Measurements from ENCODE around the gene SSTR5. TPM values are rescaled to one million over a fixed set of nuclear protein-coding genes. Genes with fewer than 3 reads are reported as not detected.
A peak's percentile ranks its signal among the peaks of the same experiment; 100 is the strongest.

The SSTR5 gene
- total RNA-seq, 3 donors from 2014 or later (not counting 1 experiment from before 2014, with no cell fraction given) = not detected

GRCh38 chr16:1065469-1066128 lies 6.9 kb upstream of the SSTR5 start:
- peaks cover 0 to 16% of the 10 kb centered on the region in 2 donors for H3K27me3 Mint-ChIP-seq (ENCODE audit: low read depth in 2 of 2)
- no peaks in the 10 kb centered on the region for H3K27me3 ChIP-seq (ENCODE audit: control insufficient read depth, insufficient read depth, low read length)

GRCh38 chr16:1066584-1067172 lies 5.9 kb upstream of the SSTR5 start:
- Mint-ChIP-seq H3K36me3 (no peaks in the 10 kb centered on the region), H3K4me3 (no peak overlapping the region), H3K4me1 (peaks cover 0 to 6% of the 10 kb centered on the region in 2 donors), H3K9me3 (no peaks in the 10 kb centered on the region), H3K27ac (no peak overlapping the region), H3K27me3 (ENCODE audit: low read depth in 2 of 2) (peaks cover 0 to 16% of the 10 kb centered on the region in 2 donors)
- ATAC-seq (no peak), DNase-seq (no peak)
- no peaks in the 10 kb centered on the region for H3K9me3 ChIP-seq (ENCODE audit: control insufficient read depth, insufficient read depth, low read length)
- TF ChIP-seq CTCF (IDR thresholded peaks at IDR 0.05) = no peak
- intact Hi-C loops (cut with micrococcal nuclease) = loop anchor here (1.0 kb wide), 1 partner anchor 15 kb away; no protein-coding TSS in a partner anchor
- H3K27ac ChIP-seq (ENCODE audit: low read length) = no peak overlapping the region
- no peak overlapping the region for H3K4me3 ChIP-seq (ENCODE audit: low read length)
- H3K27me3 ChIP-seq (ENCODE audit: control insufficient read depth, insufficient read depth, low read length) = peaks cover 5% of the 10 kb centered on the region
- WGBS (ENCODE audit: insufficient coverage) = 73% methylated on average over 23 of the region's 24 CpGs
- no peaks in the 10 kb centered on the region for H3K4me1 ChIP-seq (ENCODE audit: control insufficient read depth, insufficient read depth, low read length)
- no peaks in the 10 kb centered on the region for H3K36me3 ChIP-seq (ENCODE audit: control insufficient read depth, insufficient read depth, low read length)

More at GRCh38 chr16:1065469-1066128, 6.9 kb upstream of the SSTR5 start:
- H3K27ac ChIP-seq (ENCODE audit: low read length) = no peak overlapping the region
- Mint-ChIP-seq H3K36me3 (no peaks in the 10 kb centered on the region), H3K9me3 (no peaks in the 10 kb centered on the region), H3K27ac (no peak overlapping the region), H3K4me1 (peaks cover 0 to 6% of the 10 kb centered on the region in 2 donors), H3K4me3 (no peak overlapping the region)
- H3K4me3 ChIP-seq (ENCODE audit: low read length) = no peak overlapping the region
- ATAC-seq = no peak
- H3K9me3 ChIP-seq (ENCODE audit: control insufficient read depth, insufficient read depth, low read length) = no peaks in the 10 kb centered on the region
- 30% methylated on average over 55 of the region's 55 CpGs for WGBS (ENCODE audit: insufficient coverage)
- no peak for DNase-seq
- no peaks in the 10 kb centered on the region for H3K4me1 ChIP-seq (ENCODE audit: control insufficient read depth, insufficient read depth, low read length)
- TF ChIP-seq CTCF (IDR thresholded peaks at IDR 0.05) = no peak
- no peaks in the 10 kb centered on the region for H3K36me3 ChIP-seq (ENCODE audit: control insufficient read depth, insufficient read depth, low read length)
- intact Hi-C loops (cut with micrococcal nuclease) = no loop called here

- no peak for TF ChIP-seq CTCF (IDR thresholded peaks at IDR 0.05)
These were observed 4.9 kb upstream of the SSTR5 start for GRCh38 chr16:1067629-1068028.

More at GRCh38 chr16:1067629-1068028, 4.9 kb upstream of the SSTR5 start:
- intact Hi-C loops (cut with micrococcal nuclease) = loop anchor here (1.0 kb wide), 1 partner anchor 14 kb away; no protein-coding TSS in a partner anchor
- 47% methylated on average over 15 of the region's 15 CpGs for WGBS (ENCODE audit: insufficient coverage)
- Histone ChIP-seq H3K9me3 (ENCODE audit: control insufficient read depth, insufficient read depth, low read length) (no peaks in the 10 kb centered on the region), H3K4me1 (ENCODE audit: control insufficient read depth, insufficient read depth, low read length) (no peaks in the 10 kb centered on the region), H3K27me3 (ENCODE audit: control insufficient read depth, insufficient read depth, low read length) (peaks cover 9% of the 10 kb centered on the region), H3K4me3 (ENCODE audit: low read length) (no peak overlapping the region), H3K27ac (ENCODE audit: low read length) (no peak overlapping the region), H3K36me3 (ENCODE audit: control insufficient read depth, insufficient read depth, low read length) (no peaks in the 10 kb centered on the region)
- no peak for ATAC-seq
- H3K27ac Mint-ChIP-seq = peak overlapping the region; percentile 21 to 68
- peaks cover 0 to 16% of the 10 kb centered on the region in 2 donors for H3K27me3 Mint-ChIP-seq (ENCODE audit: low read depth in 2 of 2)
- no peak overlapping the region for H3K4me3 Mint-ChIP-seq
- H3K36me3 Mint-ChIP-seq = no peaks in the 10 kb centered on the region
- peaks cover 0 to 6% of the 10 kb centered on the region in 2 donors for H3K4me1 Mint-ChIP-seq
- H3K9me3 Mint-ChIP-seq = no peaks in the 10 kb centered on the region
- no peak for DNase-seq

Measured in natural killer cell (primary cell).